Sigmoid colon (tissue), 7 donors: ENCODE data around the gene SLC35A1. TPM values are rescaled to one million over a fixed set of nuclear protein-coding genes. Genes with fewer than 3 reads are reported as not detected.

ENCODE experiments used
- DNase-seq: peaks from one replicate; pipeline ENCODE4 v3.0.0-alpha.2; 2019
- H3K27ac ChIP-seq, 4 donors: fragments of 200-600 bp; sonication (generic); one replicate each; pipeline ENCODE4 v1.5.1; 2016 to 2019; ENCODE audit warnings: mild to moderate bottlenecking in 1 of 4
- H3K27me3 ChIP-seq, 3 donors: fragments of 200-600 bp; sonication (generic); one replicate each; pipeline ENCODE4 v1.5.1; 2019; ENCODE audit warnings: mild to moderate bottlenecking in 1 of 3
- H3K36me3 ChIP-seq, 4 donors: fragments of 200-600 bp; sonication (generic); one replicate each; pipeline ENCODE4 v1.5.1; 2016 to 2019
- H3K4me1 ChIP-seq, 4 donors: fragments of 200-600 bp; sonication (generic); one replicate each; pipeline ENCODE4 v1.5.1; 2017 to 2019
- H3K4me3 ChIP-seq, 4 donors: fragments of 200-600 bp; sonication (generic); one replicate each; pipeline ENCODE4 v1.5.1; 2017 to 2019; ENCODE audit warnings: mild to moderate bottlenecking in 2 of 4, moderate library complexity in 1 of 4
- H3K9me3 ChIP-seq, 4 donors: fragments of 200-600 bp in 3 of 4; sonication (generic) in 3 of 4; one replicate each; pipeline versions ENCODE4 v1.5.1 to v1.6.1; 2013 to 2019
- EP300 ChIP-seq, 4 donors: sonication (generic); formaldehyde crosslinking; IDR thresholded peaks; one replicate each; pipeline ENCODE4 v1.6.1; 2017; ENCODE audit warnings: antibody characterized with exemption in 4 of 4
- POLR2A ChIP-seq, 2 donors: fragments of 450-650 bp; IDR thresholded peaks; one replicate each; pipeline ENCODE4 v1.6.1; 2016; ENCODE audit warnings: antibody characterized with exemption in 2 of 2, mild to moderate bottlenecking in 2 of 2, moderate library complexity in 2 of 2
- POLR2AphosphoS5 ChIP-seq, 4 donors: sonication (generic); formaldehyde crosslinking; IDR thresholded peaks; one replicate each; pipeline ENCODE4 v1.6.1; 2017; ENCODE audit warnings: antibody characterized with exemption in 4 of 4
- WGBS, 2 donors: extraction: QIAGEN DNeasy Blood & Tissue Kit; methylation state at CpG; one replicate each; pipeline ENCODE4 v1.1.7; 2013; 5-methylcytosine and 5-hydroxymethylcytosine counted together
- intact Hi-C: fragments of 100-400 bp; cut with DNase I; formaldehyde crosslinking; loops from one replicate; pipeline ENCODE4 v1.15.1; 2023
- polyA plus RNA-seq, 3 donors: library from polyadenylated mRNA; stranded (reverse); fragments of 200-250 nt; gene quantifications; one replicate each; pipeline ENCODE4 v1.2.3, GENCODE V29; 2013
- total RNA-seq, 4 donors: library from RNA; depleted of rRNA; stranded (reverse); fragments of >200 nt; gene quantifications; one replicate each; pipeline ENCODE4 v1.1.0, GENCODE V29; 2016
- TF ChIP-seq, protein P1 (sequence below), 4 experiments: fragments of 450-650 bp in 3 of 4; fragments of 200-600 bp in 1 of 4; IDR thresholded peaks; one replicate each; pipeline ENCODE4 v1.5.1; 2016 to 2019; ENCODE audit warnings: antibody characterized with exemption in 4 of 4, mild to moderate bottlenecking in 3 of 4, moderate library complexity in 2 of 4
- donor health status: healthy with polysubstance abuse.
- donor health status: Bipolar disorder and iron deficiency.
- donor health status: healthy.

Gene SLC35A1, protein sequence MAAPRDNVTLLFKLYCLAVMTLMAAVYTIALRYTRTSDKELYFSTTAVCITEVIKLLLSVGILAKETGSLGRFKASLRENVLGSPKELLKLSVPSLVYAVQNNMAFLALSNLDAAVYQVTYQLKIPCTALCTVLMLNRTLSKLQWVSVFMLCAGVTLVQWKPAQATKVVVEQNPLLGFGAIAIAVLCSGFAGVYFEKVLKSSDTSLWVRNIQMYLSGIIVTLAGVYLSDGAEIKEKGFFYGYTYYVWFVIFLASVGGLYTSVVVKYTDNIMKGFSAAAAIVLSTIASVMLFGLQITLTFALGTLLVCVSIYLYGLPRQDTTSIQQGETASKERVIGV
- 10 to 100 TPM; 17.2 to 22.5 (median 20.1) TPM for total RNA-seq
- polyA plus RNA-seq, result 10 to 100 TPM; 14.6 to 20.2 (median 16.2) TPM

DNA sequence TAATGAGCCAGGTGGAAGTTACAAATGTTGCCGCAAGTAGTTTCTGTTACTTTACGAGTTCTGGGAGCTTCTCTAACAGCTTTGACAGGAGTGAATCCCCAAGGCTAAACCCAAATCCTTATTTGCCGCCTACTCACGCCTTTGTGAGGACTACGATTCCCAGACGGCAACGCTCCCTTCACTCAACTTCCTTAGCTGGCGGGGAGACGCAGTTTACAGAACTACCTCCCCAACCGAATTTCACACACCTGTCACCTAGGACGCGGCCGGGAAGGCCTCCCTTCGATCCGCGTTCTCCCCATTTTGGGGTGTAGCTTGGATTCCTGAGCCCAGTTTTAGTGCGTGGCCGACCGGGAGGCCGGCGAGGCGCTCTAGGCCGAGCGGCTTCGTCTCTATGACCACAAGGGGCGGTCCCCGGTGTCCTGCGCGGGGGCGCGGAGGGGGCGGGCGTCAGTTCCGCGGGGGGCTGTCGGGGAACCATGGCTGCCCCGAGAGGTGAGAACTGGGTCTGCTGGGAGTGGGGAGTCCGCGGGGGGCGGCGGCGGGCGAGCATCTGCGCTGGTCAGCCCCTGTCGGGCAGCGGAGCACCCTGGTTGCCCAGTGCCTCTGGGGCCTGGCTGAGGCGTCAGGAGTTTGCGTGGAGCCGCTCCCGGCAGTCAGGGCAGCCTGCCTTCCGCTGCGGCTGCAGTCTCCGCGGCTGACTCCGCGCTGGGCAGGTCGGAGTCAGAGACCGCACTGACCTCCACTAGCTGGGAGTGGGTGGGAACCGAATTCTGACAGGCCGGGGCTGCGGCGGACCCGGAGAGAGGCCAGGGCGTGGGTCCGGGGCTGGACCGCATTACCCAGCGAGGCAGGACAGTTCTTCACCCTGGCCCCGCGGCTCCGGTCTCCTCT is at the start of gene SLC35A1:
Gene SLC35A1 (plus strand): TSS at position 450 of the 894 bp plus-strand sequence. CDS start 30 bp downstream, at position 480.
- peaks cover 0 to 5% (median 0%) of the 10 kb centered on the region in 4 donors for H3K36me3 ChIP-seq
- intact Hi-C loops, result loop anchor here (2.0 to 5.0 kb wide), 5 partner anchors 65 to 315 kb away; partner anchors contain the start of genes AKIRIN2, CFAP206, SMIM8 and ZNF292

DNA sequence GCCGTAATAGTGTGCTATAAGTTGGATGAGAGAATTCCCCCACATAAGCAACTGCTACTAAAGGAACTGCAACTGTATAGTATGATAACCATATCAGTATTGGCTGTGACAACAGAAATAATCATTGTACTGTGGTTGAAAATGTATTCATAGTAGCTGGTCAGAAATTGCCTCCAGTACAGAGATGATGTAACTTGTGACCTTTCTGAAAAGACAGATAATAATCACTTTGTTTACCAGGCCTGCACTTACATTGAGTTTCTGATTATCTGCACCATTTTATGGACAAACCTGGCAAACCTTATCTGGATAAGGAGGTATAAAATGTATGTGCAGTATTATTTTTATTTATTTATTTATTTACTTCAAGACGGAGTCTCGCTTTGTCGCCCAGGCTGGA is 46.0 kb upstream of the SLC35A1 start:
- intact Hi-C loops, result no loop called here
- no peaks in the 10 kb centered on the region for H3K9me3 ChIP-seq
- DNase-seq, result no peak
- H3K27ac ChIP-seq, result no peak overlapping the region
- no peaks in the 10 kb centered on the region for H3K36me3 ChIP-seq
- H3K27me3 ChIP-seq, result no peaks in the 10 kb centered on the region
- no peaks in the 10 kb centered on the region for H3K4me1 ChIP-seq
- H3K4me3 ChIP-seq, result no peak overlapping the region
- TF ChIP-seq, protein P1, sequence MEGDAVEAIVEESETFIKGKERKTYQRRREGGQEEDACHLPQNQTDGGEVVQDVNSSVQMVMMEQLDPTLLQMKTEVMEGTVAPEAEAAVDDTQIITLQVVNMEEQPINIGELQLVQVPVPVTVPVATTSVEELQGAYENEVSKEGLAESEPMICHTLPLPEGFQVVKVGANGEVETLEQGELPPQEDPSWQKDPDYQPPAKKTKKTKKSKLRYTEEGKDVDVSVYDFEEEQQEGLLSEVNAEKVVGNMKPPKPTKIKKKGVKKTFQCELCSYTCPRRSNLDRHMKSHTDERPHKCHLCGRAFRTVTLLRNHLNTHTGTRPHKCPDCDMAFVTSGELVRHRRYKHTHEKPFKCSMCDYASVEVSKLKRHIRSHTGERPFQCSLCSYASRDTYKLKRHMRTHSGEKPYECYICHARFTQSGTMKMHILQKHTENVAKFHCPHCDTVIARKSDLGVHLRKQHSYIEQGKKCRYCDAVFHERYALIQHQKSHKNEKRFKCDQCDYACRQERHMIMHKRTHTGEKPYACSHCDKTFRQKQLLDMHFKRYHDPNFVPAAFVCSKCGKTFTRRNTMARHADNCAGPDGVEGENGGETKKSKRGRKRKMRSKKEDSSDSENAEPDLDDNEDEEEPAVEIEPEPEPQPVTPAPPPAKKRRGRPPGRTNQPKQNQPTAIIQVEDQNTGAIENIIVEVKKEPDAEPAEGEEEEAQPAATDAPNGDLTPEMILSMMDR (IDR thresholded peaks at IDR 0.05), result no peak
- no peak for TF ChIP-seq POLR2AphosphoS5 (IDR thresholded peaks at IDR 0.05)
- TF ChIP-seq POLR2A (IDR thresholded peaks at IDR 0.05), result no peak
- TF ChIP-seq EP300 (IDR thresholded peaks at IDR 0.05), result no peak
- WGBS, 2 donors, result 98% methylated on average over 4 of the region's 4 CpGs

More for the DNA sequence above, at the start of gene SLC35A1:
- Histone ChIP-seq H3K27ac (peak within 1 kb of the TSS; percentile 86 to 95 (median 90)), H3K27me3 (no peaks in the 10 kb centered on the region), H3K9me3 (no peaks in the 10 kb centered on the region), H3K4me1 (peaks cover 0 to 10% (median 8%) of the 10 kb centered on the region in 4 donors), H3K4me3 (peak within 1 kb of the TSS; percentile 60 to 91 (median 74))
- 0 to 1% methylated on average over 70 of the region's 70 CpGs for WGBS, 2 donors
- TF ChIP-seq POLR2AphosphoS5 (IDR thresholded peaks at IDR 0.05), result peak; percentile 65 to 88 (median 79)
- peak; percentile 60 to 67 for TF ChIP-seq POLR2A (IDR thresholded peaks at IDR 0.05)
- TF ChIP-seq EP300 (IDR thresholded peaks at IDR 0.05), result no peak
- TF ChIP-seq, protein P1 (IDR thresholded peaks at IDR 0.05), result peak in 3 of 4 experiments; percentile 24 to 43 (median 33)
- peak; percentile 91 for DNase-seq

DNA sequence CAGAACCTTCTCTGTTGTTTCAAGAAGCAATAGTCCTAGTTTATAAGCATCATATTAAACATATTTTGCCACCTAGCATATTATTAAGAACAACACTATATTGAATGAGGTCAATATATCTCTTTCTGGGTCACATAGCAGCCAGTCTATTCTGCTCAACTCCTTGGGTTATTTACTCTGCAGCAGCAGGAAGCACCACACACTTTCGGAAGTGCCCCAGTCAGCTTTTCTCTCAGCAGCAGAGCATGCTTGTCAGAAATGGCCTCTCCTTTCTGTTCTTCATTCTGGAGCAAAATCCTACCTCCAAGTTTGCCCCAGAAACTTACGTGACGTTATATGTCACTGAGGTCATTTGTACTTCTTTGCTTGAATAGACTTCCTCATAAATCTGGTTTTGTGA is 42.3 kb upstream of the SLC35A1 start:
- H3K4me3 ChIP-seq, result no peak overlapping the region
- no peaks in the 10 kb centered on the region for H3K4me1 ChIP-seq
- no peaks in the 10 kb centered on the region for H3K27me3 ChIP-seq
- no peak overlapping the region for H3K27ac ChIP-seq
- 42 to 58% methylated on average over 3 of the region's 3 CpGs for WGBS, 2 donors
- intact Hi-C loops, result no loop called here
- no peaks in the 10 kb centered on the region for H3K9me3 ChIP-seq
- DNase-seq, result no peak
- H3K36me3 ChIP-seq, result no peaks in the 10 kb centered on the region
- TF ChIP-seq EP300 (IDR thresholded peaks at IDR 0.05) (no peak), POLR2AphosphoS5 (IDR thresholded peaks at IDR 0.05) (no peak), POLR2A (IDR thresholded peaks at IDR 0.05) (no peak)
- TF ChIP-seq, protein P1 (IDR thresholded peaks at IDR 0.05), result no peak

DNA sequence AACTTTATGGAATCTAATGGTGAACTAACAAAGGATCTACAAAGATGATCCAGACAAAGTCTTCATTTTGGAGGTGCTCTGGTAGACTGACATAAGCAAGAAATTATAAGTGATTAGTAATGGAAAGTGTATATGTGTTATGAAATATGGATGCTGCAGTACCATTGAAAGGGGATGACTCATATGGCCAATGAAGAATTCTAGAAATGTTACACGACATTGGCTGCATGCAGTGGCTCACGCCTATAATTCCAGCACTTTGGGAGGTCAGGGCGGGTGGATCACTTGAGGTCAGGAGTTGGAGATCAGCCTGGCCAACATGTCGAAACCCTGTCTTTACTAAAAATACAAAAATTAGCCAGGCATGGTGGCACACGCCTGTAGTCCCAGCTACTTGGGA is 41.5 kb upstream of the SLC35A1 start:
- intact Hi-C loops, result no loop called here
- Histone ChIP-seq H3K27me3 (no peaks in the 10 kb centered on the region), H3K4me3 (no peak overlapping the region), H3K9me3 (no peaks in the 10 kb centered on the region), H3K27ac (no peak overlapping the region), H3K36me3 (no peaks in the 10 kb centered on the region), H3K4me1 (no peaks in the 10 kb centered on the region)
- DNase-seq, result no peak
- TF ChIP-seq, protein P1 (IDR thresholded peaks at IDR 0.05), result no peak
- TF ChIP-seq EP300 (IDR thresholded peaks at IDR 0.05) (no peak), POLR2AphosphoS5 (IDR thresholded peaks at IDR 0.05) (no peak), POLR2A (IDR thresholded peaks at IDR 0.05) (no peak)
- 85 to 88% methylated on average over 5 of the region's 5 CpGs for WGBS, 2 donors
